H9 (cell line): ENCODE measurements around the gene MIGA1. TPM values are rescaled to one million over a fixed set of nuclear protein-coding genes. Genes with fewer than 3 reads are reported as not detected.

Experiments used
- DNase-seq: peaks from one replicate; pipeline ENCODE4 v3.0.0-alpha.2; 2017
- H2AFZ ChIP-seq: one replicate; pipeline ENCODE4 v1.6.1; 2013; ENCODE audit warnings: mild to moderate bottlenecking, low read length, control low read depth, moderate library complexity
- H2AK5ac ChIP-seq: 2 replicates; pipeline ENCODE4 v1.6.1; 2013; ENCODE audit warnings: low read length, control low read depth, mixed read lengths; ENCODE audit not compliant: insufficient read length
- H2BK120ac ChIP-seq: one replicate; pipeline ENCODE4 v1.6.1; 2013; ENCODE audit warnings: low read depth, mild to moderate bottlenecking, low read length, control low read depth, inconsistent platforms; ENCODE audit not compliant: poor library complexity, severe bottlenecking
- H2BK12ac ChIP-seq: 2 replicates; pipeline ENCODE4 v1.6.1; 2013; ENCODE audit warnings: low read length, control low read depth, mixed read lengths, low read depth; ENCODE audit not compliant: insufficient read length
- H2BK15ac ChIP-seq: 2 replicates; pipeline ENCODE4 v1.6.1; 2013; ENCODE audit warnings: low read depth, low read length, control low read depth
- H2BK20ac ChIP-seq: one replicate; pipeline ENCODE4 v1.6.1; 2013; ENCODE audit warnings: low read depth, mild to moderate bottlenecking, low read length, control low read depth, inconsistent platforms; ENCODE audit not compliant: poor library complexity, severe bottlenecking
- H2BK5ac ChIP-seq: 2 replicates; pipeline ENCODE4 v1.6.1; 2013; ENCODE audit warnings: low read length, control low read depth, mixed read lengths; ENCODE audit not compliant: insufficient read length
- H3K14ac ChIP-seq: 2 replicates; pipeline ENCODE4 v1.6.1; 2013; ENCODE audit warnings: low read length, control low read depth; ENCODE audit not compliant: insufficient read depth
- H3K18ac ChIP-seq: 2 replicates; pipeline ENCODE4 v1.6.1; 2013; ENCODE audit warnings: low read depth, mild to moderate bottlenecking, mixed read lengths, low read length, control low read depth; ENCODE audit not compliant: insufficient read length
- H3K23ac ChIP-seq: 2 replicates; pipeline ENCODE4 v1.6.1; 2013; ENCODE audit warnings: low read length, control low read depth, mixed read lengths, low read depth; ENCODE audit not compliant: insufficient read length
- H3K23me2 ChIP-seq: 2 replicates; pipeline ENCODE4 v1.6.1; 2013; ENCODE audit warnings: low read depth, mild to moderate bottlenecking, mixed read lengths, low read length, control low read depth; ENCODE audit not compliant: insufficient read length, poor library complexity, severe bottlenecking
- H3K27ac ChIP-seq: 2 replicates; pipeline ENCODE4 v1.5.1; 2013; ENCODE audit warnings: low read length, control low read depth, mixed read lengths, low read depth; ENCODE audit not compliant: insufficient read length
- H3K27me3 ChIP-seq: 2 replicates; pipeline ENCODE4 v1.6.1; 2013; ENCODE audit warnings: low read length, control low read depth, inconsistent platforms; ENCODE audit not compliant: insufficient read depth
- H3K4ac ChIP-seq: 2 replicates; pipeline ENCODE4 v1.6.1; 2013; ENCODE audit warnings: low read depth, mild to moderate bottlenecking, control low read depth, inconsistent platforms, low read length, moderate library complexity
- H3K4me1 ChIP-seq: 2 replicates; pipeline ENCODE4 v1.6.1; 2013; ENCODE audit warnings: low read length, control low read depth, inconsistent platforms; ENCODE audit not compliant: insufficient read depth
- H3K4me2 ChIP-seq: 2 replicates; pipeline ENCODE4 v1.6.1; 2013; ENCODE audit warnings: low read length, control low read depth, mixed read lengths; ENCODE audit not compliant: insufficient read length, insufficient read depth
- H3K56ac ChIP-seq: 2 replicates; pipeline ENCODE4 v1.6.1; 2013; ENCODE audit warnings: low read depth, mild to moderate bottlenecking, mixed read lengths, low read length, control low read depth; ENCODE audit not compliant: insufficient read length
- H3K79me1 ChIP-seq: 2 replicates; pipeline ENCODE4 v1.6.1; 2013; ENCODE audit warnings: low read depth, mild to moderate bottlenecking, moderate library complexity, low read length, control low read depth, inconsistent platforms; ENCODE audit not compliant: insufficient read depth, poor library complexity, severe bottlenecking
- H3K79me2 ChIP-seq: 2 replicates; pipeline ENCODE4 v1.6.1; 2013; ENCODE audit warnings: low read length, control low read depth, inconsistent platforms; ENCODE audit not compliant: insufficient read depth
- H3K9ac ChIP-seq: 2 replicates; pipeline ENCODE4 v1.6.1; 2013; ENCODE audit warnings: low read length, control low read depth, mixed read lengths; ENCODE audit not compliant: insufficient read length; ENCODE audit errors: extremely low read depth
- H3K9me3 ChIP-seq: one replicate; pipeline ENCODE4 v1.6.1; 2013; ENCODE audit warnings: low read depth, low read length, inconsistent platforms; ENCODE audit not compliant: control insufficient read depth
- H3T11ph ChIP-seq: one replicate; pipeline ENCODE4 v1.6.1; 2013; ENCODE audit warnings: mild to moderate bottlenecking, low read length, control low read depth, inconsistent platforms
- H4K20me1 ChIP-seq: one replicate; pipeline ENCODE4 v1.6.1; 2013; ENCODE audit not compliant: control insufficient read depth, insufficient read length, insufficient read depth
- H4K5ac ChIP-seq: 2 replicates; pipeline ENCODE4 v1.6.1; 2013; ENCODE audit warnings: low read depth, mild to moderate bottlenecking, mixed read lengths, low read length, control low read depth; ENCODE audit not compliant: insufficient read length
- H4K8ac ChIP-seq: replicated peaks from 2 replicates; pipeline ENCODE4 v1.6.1; 2013; ENCODE audit warnings: low read length, control low read depth, mixed read lengths, low read depth; ENCODE audit not compliant: insufficient read length
- H4K91ac ChIP-seq: 2 replicates; pipeline ENCODE4 v1.6.1; 2013; ENCODE audit warnings: low read depth, mild to moderate bottlenecking, moderate library complexity, mixed read lengths, low read length, control low read depth; ENCODE audit not compliant: insufficient read length
- H3K27ac Mint-ChIP-seq, 3 experiments: 2 replicates in 2 of 3; 3 replicates in 1 of 3; pipeline ENCODE4 v1.8.0; 2020 to 2021; ENCODE audit warnings: mixed read lengths in 3 of 3, mild to moderate bottlenecking in 1 of 3, moderate library complexity in 1 of 3
- H3K27me3 Mint-ChIP-seq: 2 replicates; pipeline ENCODE4 v1.8.0; 2021; ENCODE audit warnings: low read depth, mild to moderate bottlenecking, moderate library complexity, mixed read lengths
- H3K36me3 Mint-ChIP-seq, 3 experiments: 2 replicates in 2 of 3; 3 replicates in 1 of 3; pipeline ENCODE4 v1.8.0; 2020 to 2021; ENCODE audit warnings: low read depth in 3 of 3, mixed read lengths in 3 of 3; ENCODE audit not compliant: insufficient read depth in 1 of 3
- H3K4me1 Mint-ChIP-seq, 2 experiments: 2 replicates each; pipeline ENCODE4 v1.8.0; 2020; ENCODE audit warnings: mixed read lengths in 2 of 2
- H3K4me3 Mint-ChIP-seq, 2 experiments: 2 replicates in 1 of 2; 3 replicates in 1 of 2; pipeline ENCODE4 v1.8.0; 2020 to 2021; ENCODE audit warnings: mild to moderate bottlenecking in 2 of 2, mixed read lengths in 2 of 2, moderate library complexity in 1 of 2
- H3K9me3 Mint-ChIP-seq, 2 experiments: 2 replicates in 1 of 2; 3 replicates in 1 of 2; pipeline ENCODE4 v1.8.0; 2020; ENCODE audit warnings: mild to moderate bottlenecking in 2 of 2, mixed read lengths in 2 of 2, moderate library complexity in 1 of 2
- CTCF ChIP-seq: fragments of 200-600 bp; sonication (generic); conservative IDR thresholded peaks from 3 replicates; pipeline ENCODE4 v1.8.0; 2021; ENCODE audit warnings: antibody characterized with exemption, mild to moderate bottlenecking
- WGBS: extraction: QIAGEN DNeasy Blood & Tissue Kit; methylation state at CpG from one replicate; pipeline ENCODE4 v1.1.7; 2013; ENCODE audit warnings: missing lambda C conversion rate, low lambda C conversion rate, mixed read lengths; ENCODE audit not compliant: insufficient read length; ENCODE audit errors: extremely low coverage; 5-methylcytosine and 5-hydroxymethylcytosine counted together
- total RNA-seq: library from RNA; stranded (reverse); gene quantifications from 2 replicates; pipeline ENCODE4 v1.2.1, GENCODE V29; 2021

MIGA1 gene
- total RNA-seq, 1 experiment from 2014 or later: 6.3 TPM

GRCh38 chr1:77927414-77927813 lies 148.0 kb downstream of the MIGA1 start:
- no peak overlapping the region for H3K27ac ChIP-seq

More at GRCh38 chr1:77927414-77927813, 148.0 kb downstream of the MIGA1 start:
- Histone ChIP-seq H4K91ac (no peak overlapping the region), H4K20me1 (no peaks in the 10 kb centered on the region), H2AFZ (no peak overlapping the region), H3K14ac (no peak overlapping the region), H4K8ac (no peak overlapping the region), H3K79me1 (no peaks in the 10 kb centered on the region), H3K79me2 (no peaks in the 10 kb centered on the region), H3K9me3 (no peaks in the 10 kb centered on the region), H2BK12ac (no peak overlapping the region), H3K23ac (no peak overlapping the region), H3K4ac (no peak overlapping the region), H3K56ac (no peak overlapping the region), H3K27me3 (no peaks in the 10 kb centered on the region), H2BK5ac (no peak overlapping the region), H3K4me1 (no peaks in the 10 kb centered on the region), H2BK15ac (no peak overlapping the region), H3K9ac (no peak overlapping the region), H2BK120ac (no peak overlapping the region), H4K5ac (no peak overlapping the region), H2AK5ac (no peak overlapping the region), H3K4me2 (no peak overlapping the region), H3K18ac (no peak overlapping the region), H3T11ph (no peak overlapping the region), H3K23me2 (no peaks in the 10 kb centered on the region), H2BK20ac (no peak overlapping the region)
- Mint-ChIP-seq H3K36me3 (no peaks in the 10 kb centered on the region), H3K27ac (no peak overlapping the region), H3K4me3 (no peak overlapping the region), H3K27me3 (no peaks in the 10 kb centered on the region), H3K4me1 (no peaks in the 10 kb centered on the region), H3K9me3 (no peaks in the 10 kb centered on the region)
- WGBS: no CpG with 5 or more reads among the region's 4 CpGs
- no peak for DNase-seq
- TF ChIP-seq CTCF: no peak

Other genes with a start within 250 kb of the MIGA1 start
- gene ZZZ3, start 97.0 kb upstream of the MIGA1 start, total RNA-seq: 51.1 and 52.4 TPM in 2 replicates
- 51.5 and 52.0 TPM in 2 replicates for gene USP33, start 19.8 kb upstream of the MIGA1 start, total RNA-seq
- 3.2 and 3.3 TPM in 2 replicates for gene NEXN, start 109.0 kb downstream of the MIGA1 start, total RNA-seq
- 271 TPM in 2 replicates for gene FUBP1, start 199.4 kb downstream of the MIGA1 start, total RNA-seq
- 8.1 and 8.6 TPM in 2 replicates for gene DNAJB4, start 225.3 kb downstream of the MIGA1 start, total RNA-seq